NB4 (cell line): Measurements from ENCODE around the gene POU2F1.

Source experiments
- CTCF ChIP-seq: IDR thresholded peaks from one replicate; pipeline ENCODE4 v1.5.1; 2012; ENCODE audit warnings: low read depth, low read length
- MAX ChIP-seq: IDR thresholded peaks from 2 replicates; pipeline ENCODE4 v1.6.1; 2011; ENCODE audit warnings: low read depth, low read length
- MYC ChIP-seq: IDR thresholded peaks from 2 replicates; pipeline ENCODE4 v1.6.1; 2011; ENCODE audit warnings: low read depth, low read length
- POLR2A ChIP-seq: IDR thresholded peaks from 2 replicates; pipeline ENCODE4 v1.6.1; 2011; ENCODE audit warnings: mild to moderate bottlenecking; ENCODE audit not compliant: insufficient read length; ENCODE audit errors: extremely low read depth

GRCh38 chr1:167425482-167425881 is 204.8 kb downstream of the POU2F1 start:
- no peak for TF ChIP-seq CTCF
- no peak for TF ChIP-seq POLR2A
- TF ChIP-seq MAX, result no peak
- no peak for TF ChIP-seq MYC
